GOT3 (cell line): ENCODE data around the gene TRAPPC2L.

Source experiments
- DNase-seq: peaks from one replicate; lab custom pipeline; 2025; ENCODE audit warnings: mixed read lengths; lab: John Stamatoyannopoulos, UW

The TRAPPC2L gene

DNA sequence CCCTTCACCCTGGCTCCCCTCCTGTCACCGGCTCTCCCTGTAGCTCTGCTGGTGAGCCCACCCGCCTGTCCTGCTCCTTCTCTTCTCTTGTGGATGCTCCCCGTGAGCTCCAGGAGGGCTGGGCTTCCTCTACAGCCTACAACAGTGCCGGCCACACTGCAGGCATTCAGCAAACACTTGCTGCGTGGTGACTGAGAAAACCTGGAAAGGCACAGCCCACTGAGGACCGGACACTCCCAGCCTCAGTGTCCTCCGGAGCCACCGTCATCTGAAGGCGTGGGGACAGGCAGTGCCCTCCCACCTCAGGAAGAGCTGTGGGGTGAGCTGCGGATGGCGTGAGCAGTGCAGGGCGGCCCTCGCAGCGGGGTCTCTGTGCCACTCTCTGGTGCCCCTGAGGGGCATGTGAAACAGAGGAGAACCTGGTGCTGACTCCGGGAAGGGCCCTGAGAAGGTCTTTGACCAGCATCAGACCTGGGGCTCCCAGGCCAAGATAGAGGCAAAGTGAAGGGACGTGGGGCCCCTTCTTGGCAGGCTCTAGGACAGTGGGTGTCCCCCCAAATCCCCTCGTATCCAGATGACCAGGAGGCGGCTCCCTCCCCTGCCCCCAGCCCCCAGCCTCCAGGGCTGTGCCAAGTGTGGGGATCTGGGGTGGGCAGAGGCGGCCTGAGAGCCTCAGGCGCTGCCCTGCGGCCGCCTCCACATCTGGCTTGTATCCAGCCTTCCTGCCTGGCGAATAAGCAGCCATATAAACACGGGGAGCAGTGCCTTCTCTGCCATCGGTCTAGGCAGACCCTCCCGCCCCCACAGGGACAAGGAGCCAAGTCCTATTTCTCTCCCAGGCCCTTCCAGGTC is 53.6 kb downstream of the TRAPPC2L start:
- DNase-seq, result no peak

- no peak for DNase-seq
These were observed 54.4 kb downstream of the TRAPPC2L start for GRCh38 chr16:88911136-88911945.

DNA sequence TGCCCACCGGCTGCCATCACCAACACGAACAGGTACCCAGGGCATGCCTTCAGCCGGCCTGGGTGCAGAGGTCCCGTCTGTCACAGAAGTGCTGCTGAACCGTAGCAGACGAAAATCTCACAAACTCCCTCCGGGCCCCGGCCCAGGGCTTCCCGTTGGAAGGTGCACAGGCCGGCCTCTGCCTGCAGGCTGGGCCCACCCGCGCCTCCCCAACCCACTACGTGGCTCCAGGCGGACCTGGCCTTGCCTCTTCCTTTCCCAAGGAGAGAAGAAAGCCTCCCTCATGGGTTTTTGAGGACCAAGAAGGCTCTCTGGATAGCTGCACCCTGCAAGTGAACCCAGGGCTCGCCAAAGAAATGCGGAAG is 55.0 kb downstream of the TRAPPC2L start:
- DNase-seq, result no peak
